HAP-1 (cell line): ENCODE results near the gene TTC32.
A peak's percentile ranks its signal among the peaks of the same experiment; 100 is the strongest.
"Not testable (repeated sequence)": the region's sequence is repeated elsewhere in the genome, so short reads cannot be mapped to it uniquely, and the experiment has no call there.

Experiments used
- DNase-seq, 2 experiments: peaks; one replicate each; pipeline ENCODE4 v3.0.0-alpha.2; 2016 to 2020; ENCODE audit warnings: low spot score in 2 of 2
- H3K27me3 ChIP-seq: fragments of 250-450 bp; sonication (Bioruptor Pico); 2 replicates; pipeline ENCODE4 v1.5.1; 2020; ENCODE audit warnings: low read depth, mild to moderate bottlenecking, moderate library complexity
- H3K36me3 ChIP-seq: fragments of 250-450 bp; sonication (Bioruptor Pico); replicated peaks from 2 replicates; pipeline ENCODE4 v1.5.1; 2020; ENCODE audit warnings: mild to moderate bottlenecking
- H3K4me1 ChIP-seq: fragments of 250-450 bp; sonication (Bioruptor Pico); 2 replicates; pipeline ENCODE4 v1.5.1; 2020; ENCODE audit warnings: mild to moderate bottlenecking
- H3K4me3 ChIP-seq: fragments of 250-450 bp; sonication (Bioruptor Pico); 2 replicates; pipeline ENCODE4 v1.5.1; 2020; ENCODE audit warnings: mild to moderate bottlenecking, moderate library complexity
- H3K9me3 ChIP-seq: fragments of 250-450 bp; sonication (Bioruptor Pico); 2 replicates; pipeline ENCODE4 v1.5.1; 2020; ENCODE audit warnings: mild to moderate bottlenecking, moderate library complexity
- in situ Hi-C: fragments of 300-500 bp; cut with MboI; formaldehyde crosslinking; loops from 3 replicates; pipeline ENCODE4 v1.14.3; 2020; ENCODE audit warnings: low sequenced_read_pairs, inconsistent platforms, mixed read lengths

The TTC32 gene

DNA sequence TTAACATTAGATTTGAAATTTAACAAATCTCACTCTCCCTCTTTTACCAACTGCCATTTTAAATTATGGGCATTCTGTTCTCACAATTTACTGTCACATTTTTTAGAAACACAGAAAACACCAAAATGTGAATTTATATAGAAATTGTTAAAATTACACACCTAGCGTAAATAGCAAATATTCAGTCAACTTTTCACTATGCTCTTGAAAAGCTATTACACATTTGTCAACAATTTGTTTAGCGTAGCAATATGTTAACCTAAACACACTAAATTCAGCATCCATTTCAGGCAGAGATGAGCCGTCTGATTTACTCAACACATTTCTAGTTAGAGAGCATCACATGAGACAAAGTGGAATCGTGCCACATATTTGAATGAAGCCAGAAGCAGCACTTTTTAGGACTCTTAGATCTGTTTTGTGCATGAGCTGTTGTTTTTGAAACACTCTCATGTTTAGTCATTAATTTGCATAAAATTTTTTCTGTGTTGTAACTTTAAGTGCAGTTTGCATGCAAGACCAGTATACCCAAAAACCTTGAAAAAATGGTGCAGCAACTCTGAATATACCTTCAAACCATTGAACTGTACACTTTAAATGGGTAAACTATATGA lies 8.2 kb downstream of the TTC32 start:
- Histone ChIP-seq H3K4me1 (peaks cover 8% of the 10 kb centered on the region), H3K27me3 (no peaks in the 10 kb centered on the region), H3K36me3 (no peaks in the 10 kb centered on the region), H3K4me3 (no peak overlapping the region), H3K9me3 (no peaks in the 10 kb centered on the region)
- no peak for DNase-seq
- in situ Hi-C loops: no loop called here

- H3K9me3 ChIP-seq, DNase-seq, H3K27me3 ChIP-seq, H3K4me3 ChIP-seq, H3K36me3 ChIP-seq, in situ Hi-C loops, H3K4me1 ChIP-seq: not testable (repeated sequence)
Observed at GRCh38 chr2:19891971-19892370, 9.8 kb downstream of the TTC32 start.

DNA sequence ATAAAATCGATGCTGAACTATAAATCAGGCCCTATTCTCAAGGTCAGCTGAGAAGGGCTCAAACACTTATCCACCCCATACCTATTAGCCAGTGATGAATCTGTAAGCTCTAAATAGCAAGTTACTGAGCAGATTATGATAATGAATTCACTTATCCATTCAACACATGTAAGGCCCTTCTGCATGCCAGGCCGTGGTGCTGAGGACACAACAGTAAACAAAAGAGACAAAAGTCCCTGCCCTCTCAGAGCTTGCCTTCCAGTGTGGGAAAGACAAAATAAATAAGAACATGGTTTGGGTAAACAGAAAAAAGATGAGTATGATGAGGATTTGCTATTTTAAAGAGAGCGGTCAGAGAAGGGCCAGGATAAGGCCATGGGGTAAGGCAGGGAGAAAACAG lies 11.7 kb downstream of the TTC32 start:
- peak; percentile 45 to 51 for DNase-seq
- Histone ChIP-seq H3K36me3 (no peaks in the 10 kb centered on the region), H3K27me3 (no peaks in the 10 kb centered on the region), H3K9me3 (no peaks in the 10 kb centered on the region), H3K4me3 (no peak overlapping the region), H3K4me1 (peaks cover 8% of the 10 kb centered on the region)
- in situ Hi-C loops: no loop called here

DNA sequence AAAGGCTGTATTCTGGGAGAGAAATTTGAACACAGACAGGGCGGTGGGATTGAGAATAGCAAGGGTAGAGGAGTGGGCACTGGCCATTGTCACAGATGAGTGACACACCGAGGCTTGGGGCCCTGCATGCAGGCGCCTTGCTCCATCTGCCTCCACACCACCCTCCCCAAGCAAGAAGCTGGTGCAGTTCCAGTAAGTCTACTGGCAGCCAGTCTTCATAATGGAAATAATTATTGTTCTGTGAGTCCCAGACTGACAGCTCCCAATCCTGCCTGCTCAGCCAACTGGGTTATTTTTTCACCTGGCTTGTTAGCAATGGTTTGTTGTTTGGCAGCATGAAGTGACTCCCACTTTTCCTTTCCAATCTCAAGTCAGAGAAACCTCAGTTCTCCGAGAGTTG lies 13.0 kb downstream of the TTC32 start:
- Histone ChIP-seq H3K36me3 (no peaks in the 10 kb centered on the region), H3K27me3 (no peaks in the 10 kb centered on the region), H3K9me3 (no peaks in the 10 kb centered on the region), H3K4me3 (no peak overlapping the region), H3K4me1 (peaks cover 8% of the 10 kb centered on the region)
- in situ Hi-C loops: no loop called here
- DNase-seq: no peak

GRCh38 chr2:19887510-19887909 lies 14.3 kb downstream of the TTC32 start:
- Histone ChIP-seq H3K9me3 (no peaks in the 10 kb centered on the region), H3K27me3 (no peaks in the 10 kb centered on the region), H3K4me1 (peaks cover 8% of the 10 kb centered on the region), H3K36me3 (no peaks in the 10 kb centered on the region), H3K4me3 (no peak overlapping the region)
- in situ Hi-C loops: no loop called here
- DNase-seq: no peak

- no peaks in the 10 kb centered on the region for H3K36me3 ChIP-seq
- H3K4me1 ChIP-seq: peaks cover 8% of the 10 kb centered on the region
- in situ Hi-C loops: no loop called here
- H3K4me3 ChIP-seq: no peak overlapping the region
- no peak for DNase-seq
- no peaks in the 10 kb centered on the region for H3K27me3 ChIP-seq
- H3K9me3 ChIP-seq: no peaks in the 10 kb centered on the region
Observed at GRCh38 chr2:19886261-19886660, 15.5 kb downstream of the TTC32 start.

GRCh38 chr2:19885791-19886190 lies 16.0 kb downstream of the TTC32 start:
- Histone ChIP-seq H3K4me1 (peaks cover 8% of the 10 kb centered on the region), H3K36me3 (no peaks in the 10 kb centered on the region), H3K9me3 (no peaks in the 10 kb centered on the region), H3K4me3 (no peak overlapping the region), H3K27me3 (no peaks in the 10 kb centered on the region)
- DNase-seq: no peak
- in situ Hi-C loops: no loop called here

DNA sequence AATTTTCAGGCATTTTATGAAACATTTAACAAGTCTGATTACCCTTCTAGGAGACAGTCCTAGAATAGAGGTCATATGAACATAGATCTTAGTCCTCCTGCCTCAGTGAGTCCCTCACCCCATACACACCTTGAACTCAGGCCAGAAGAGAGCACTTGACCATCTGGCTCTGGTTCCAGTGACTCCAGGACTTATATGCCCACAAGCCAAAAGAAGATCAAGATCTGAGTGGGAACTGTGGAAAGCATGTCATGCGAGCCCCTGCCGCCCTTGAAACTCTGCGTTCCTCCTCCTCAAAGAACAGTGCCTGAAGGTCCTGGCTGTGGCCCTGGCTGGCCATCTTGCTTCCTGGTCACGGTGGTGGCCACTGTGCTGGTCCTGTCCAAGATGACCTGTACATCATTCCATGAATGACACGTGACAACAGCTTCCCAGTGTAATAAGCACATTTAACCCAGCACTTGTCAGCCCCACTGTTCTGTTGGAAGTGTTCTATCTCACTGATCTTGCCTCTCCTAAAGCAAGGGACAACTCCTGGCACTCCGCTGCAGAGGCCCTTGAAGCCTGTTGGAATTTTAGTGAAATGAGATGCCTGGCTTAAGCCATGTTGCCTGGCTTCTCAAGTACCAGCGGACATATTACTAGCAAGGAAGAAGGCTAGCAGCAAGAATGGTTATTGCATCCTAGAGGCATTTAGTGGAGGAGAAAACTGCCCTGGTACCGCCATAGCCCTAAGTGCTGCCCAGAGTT lies 17.6 kb downstream of the TTC32 start:
- no peak for DNase-seq
- in situ Hi-C loops: no loop called here
- Histone ChIP-seq H3K4me3 (no peak overlapping the region), H3K36me3 (no peaks in the 10 kb centered on the region), H3K27me3 (no peaks in the 10 kb centered on the region), H3K9me3 (no peaks in the 10 kb centered on the region), H3K4me1 (no peaks in the 10 kb centered on the region)

- Histone ChIP-seq H3K9me3 (no peaks in the 10 kb centered on the region), H3K4me1 (no peaks in the 10 kb centered on the region), H3K27me3 (no peaks in the 10 kb centered on the region), H3K4me3 (no peak overlapping the region), H3K36me3 (no peaks in the 10 kb centered on the region)
- in situ Hi-C loops: no loop called here
- DNase-seq: no peak
Observed at GRCh38 chr2:19883486-19883885, 18.3 kb downstream of the TTC32 start.

- Histone ChIP-seq H3K27me3 (no peaks in the 10 kb centered on the region), H3K4me1 (no peaks in the 10 kb centered on the region), H3K4me3 (no peak overlapping the region), H3K36me3 (no peaks in the 10 kb centered on the region), H3K9me3 (no peaks in the 10 kb centered on the region)
- in situ Hi-C loops: no loop called here
- DNase-seq: no peak
Observed at GRCh38 chr2:19882286-19882685, 19.5 kb downstream of the TTC32 start.

DNA sequence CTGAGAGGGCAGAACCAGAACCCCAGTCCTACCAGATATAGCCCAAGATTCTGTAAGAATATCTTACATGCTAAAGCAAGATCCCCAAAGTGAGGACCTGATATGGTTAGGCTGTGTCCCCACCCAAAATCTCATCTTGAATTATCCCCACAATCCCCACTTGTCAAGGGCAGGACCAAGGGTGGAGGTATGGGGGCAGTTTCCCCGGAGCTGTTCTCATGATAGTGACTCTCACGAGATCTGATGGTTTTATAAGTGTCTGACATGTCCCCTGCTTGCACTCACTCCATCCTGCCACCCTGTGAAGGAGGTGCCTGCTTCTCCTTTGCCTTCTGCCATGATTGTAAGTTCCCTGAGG lies 19.9 kb downstream of the TTC32 start:
- Histone ChIP-seq H3K4me3 (no peak overlapping the region), H3K27me3 (no peaks in the 10 kb centered on the region), H3K9me3 (no peaks in the 10 kb centered on the region), H3K36me3 (no peaks in the 10 kb centered on the region), H3K4me1 (no peaks in the 10 kb centered on the region)
- DNase-seq: no peak
- in situ Hi-C loops: no loop called here

DNA sequence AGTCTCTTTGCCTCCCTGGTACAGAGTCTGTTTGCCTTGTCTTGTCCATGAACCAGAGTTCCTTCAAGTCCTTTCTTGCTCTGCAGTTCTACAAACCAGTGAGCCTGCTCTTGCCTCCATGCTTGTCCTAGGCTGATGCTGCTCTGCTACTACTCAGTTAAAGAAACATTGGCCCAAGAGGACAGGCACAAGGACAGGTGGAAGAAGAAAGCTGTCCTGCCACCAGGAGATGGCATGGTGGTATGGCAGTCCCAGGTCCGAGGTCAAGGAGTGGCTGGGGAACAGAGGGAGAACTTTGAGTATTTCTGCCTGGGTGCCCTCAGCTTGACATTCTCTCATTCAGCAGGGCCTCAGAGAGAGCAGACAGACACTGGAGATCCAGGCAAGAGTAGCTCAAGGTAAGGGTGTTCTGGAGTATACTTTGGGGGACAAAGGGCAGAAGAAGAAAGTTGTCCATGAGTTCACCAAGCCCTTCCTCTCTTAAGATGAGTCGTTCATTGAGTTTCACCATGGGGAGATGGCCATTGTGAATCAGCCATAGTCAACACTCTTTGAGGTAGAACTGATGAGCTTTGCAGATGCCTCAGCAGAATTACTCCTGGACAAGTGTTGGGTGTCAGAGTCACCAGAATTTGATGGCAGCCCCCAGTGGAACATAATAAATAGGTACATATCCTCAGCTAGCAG lies 20.4 kb downstream of the TTC32 start:
- no peak for DNase-seq
- Histone ChIP-seq H3K9me3 (no peaks in the 10 kb centered on the region), H3K4me1 (no peaks in the 10 kb centered on the region), H3K36me3 (no peaks in the 10 kb centered on the region), H3K4me3 (no peak overlapping the region), H3K27me3 (no peaks in the 10 kb centered on the region)
- in situ Hi-C loops: no loop called here

DNA sequence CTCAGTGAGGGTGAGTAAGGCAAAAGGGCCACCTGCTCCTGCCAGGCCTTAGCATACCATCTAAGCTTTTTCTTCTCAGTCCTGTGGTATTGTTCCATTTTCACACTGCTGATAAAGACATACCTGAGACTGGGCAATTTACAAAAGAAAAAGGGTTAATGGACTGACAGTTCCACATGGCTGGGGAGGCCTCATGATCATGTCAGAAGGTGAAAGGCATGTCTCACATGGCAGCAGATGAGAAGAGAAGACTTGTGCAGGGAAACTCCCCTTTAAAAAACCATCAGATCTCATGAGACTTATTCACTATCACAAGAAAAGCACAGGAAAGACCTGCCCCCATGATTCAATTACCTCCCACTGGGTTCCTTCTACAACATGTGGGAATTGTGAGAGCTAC lies 21.6 kb downstream of the TTC32 start:
- H3K4me1 ChIP-seq, in situ Hi-C loops, H3K9me3 ChIP-seq, H3K27me3 ChIP-seq, DNase-seq, H3K36me3 ChIP-seq, H3K4me3 ChIP-seq: not testable (repeated sequence)

GRCh38 chr2:19879120-19879519 lies 22.7 kb downstream of the TTC32 start:
- H3K4me1 ChIP-seq: no peaks in the 10 kb centered on the region
- in situ Hi-C loops: no loop called here
- no peaks in the 10 kb centered on the region for H3K36me3 ChIP-seq

More at GRCh38 chr2:19879120-19879519, 22.7 kb downstream of the TTC32 start:
- DNase-seq: no peak
- H3K27me3 ChIP-seq: no peaks in the 10 kb centered on the region
- no peaks in the 10 kb centered on the region for H3K9me3 ChIP-seq
- H3K4me3 ChIP-seq: no peak overlapping the region
